GM10847 (cell line): Measurements from ENCODE around the gene APP.

Experiments used
- POLR2A ChIP-seq: IDR thresholded peaks from 2 replicates; pipeline ENCODE4 v1.6.1; 2011; ENCODE audit not compliant: insufficient read length; ENCODE audit errors: extremely low read depth

The APP gene

GRCh38 chr21:26001356-26001755, 169.2 kb downstream of the APP start:
- no peak for TF ChIP-seq POLR2A

GRCh38 chr21:25999921-26000582, 170.5 kb downstream of the APP start:
- no peak for TF ChIP-seq POLR2A

DNA sequence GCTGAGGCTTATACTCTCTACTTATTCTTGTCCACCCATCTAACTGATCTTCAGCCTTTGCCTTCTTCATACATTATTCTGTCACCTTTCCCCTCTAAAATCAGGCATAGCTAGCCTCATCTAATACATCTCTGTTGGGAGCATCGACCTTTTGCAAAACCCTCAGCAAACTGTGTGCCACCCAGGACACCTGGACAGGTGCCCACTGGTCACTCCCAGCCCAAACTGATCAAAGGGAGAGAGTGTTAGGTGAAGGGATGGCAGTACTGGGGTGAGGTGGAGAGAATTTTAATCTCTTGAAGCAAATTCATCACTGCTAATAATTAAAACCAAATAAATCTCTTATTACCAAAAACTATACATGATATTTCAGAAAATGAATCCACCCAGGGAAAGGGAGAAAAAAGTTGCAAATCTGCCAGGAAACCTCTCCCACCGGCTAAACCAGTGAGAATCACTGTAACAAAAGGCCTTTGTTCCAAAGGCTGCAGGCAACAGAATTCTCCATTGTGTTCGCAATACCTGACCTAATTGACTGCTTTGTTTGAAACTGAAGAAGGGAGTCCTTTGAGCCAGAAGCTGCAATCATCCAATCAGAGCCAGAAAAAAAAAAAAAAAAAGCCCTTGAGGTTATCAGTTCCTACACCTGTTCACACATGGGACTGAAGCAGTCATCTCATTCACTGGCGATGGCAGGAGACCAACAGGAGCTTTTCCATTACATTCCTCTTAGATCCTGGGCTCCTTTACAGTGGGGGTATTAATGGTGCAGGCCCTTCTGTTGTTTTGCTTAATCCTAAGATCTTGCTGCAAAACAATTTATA, 172.6 kb downstream of the APP start:
- no peak for TF ChIP-seq POLR2A

- no peak for TF ChIP-seq POLR2A
These were observed 175.3 kb downstream of the APP start for GRCh38 chr21:25995278-25995677.

GRCh38 chr21:25994758-25995163, 175.8 kb downstream of the APP start:
- TF ChIP-seq POLR2A, result no peak

DNA sequence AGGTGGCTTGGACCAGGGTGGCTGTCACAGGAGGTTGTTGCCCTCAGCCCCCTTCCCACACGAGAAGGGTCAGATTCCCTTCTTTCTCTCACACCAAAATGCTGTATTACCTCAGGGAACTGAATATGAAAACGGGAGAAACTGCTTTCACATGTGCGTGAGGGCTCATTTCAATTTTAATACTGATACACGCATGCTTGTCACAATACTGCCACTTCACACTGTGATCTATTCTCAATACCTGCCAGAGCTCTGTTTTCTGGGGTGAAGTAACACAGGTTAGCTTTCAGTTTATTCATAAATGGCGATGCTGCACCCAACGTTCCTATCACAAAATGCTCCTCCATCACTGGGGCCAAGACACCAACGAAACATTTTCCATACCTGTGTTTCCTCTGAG, 181.8 kb downstream of the APP start:
- TF ChIP-seq POLR2A, result no peak

DNA sequence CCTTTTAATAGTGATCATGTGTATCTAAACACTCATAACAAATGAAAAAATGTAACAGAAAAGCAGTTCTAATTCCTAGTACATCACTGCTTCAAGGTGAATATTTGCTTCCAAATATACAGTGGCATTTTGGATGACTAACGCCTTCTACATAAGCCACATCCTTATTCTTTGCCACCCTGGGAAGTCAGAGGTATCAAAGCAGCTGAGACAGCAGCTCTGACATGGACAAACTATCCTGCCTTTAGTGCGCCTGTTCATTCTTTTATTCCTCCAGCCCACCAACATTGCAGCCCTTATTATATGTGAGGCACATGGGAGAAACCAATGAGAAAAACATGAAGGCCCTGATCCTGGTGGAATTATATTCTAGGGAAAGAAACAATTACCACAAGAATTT, 183.0 kb downstream of the APP start:
- no peak for TF ChIP-seq POLR2A

DNA sequence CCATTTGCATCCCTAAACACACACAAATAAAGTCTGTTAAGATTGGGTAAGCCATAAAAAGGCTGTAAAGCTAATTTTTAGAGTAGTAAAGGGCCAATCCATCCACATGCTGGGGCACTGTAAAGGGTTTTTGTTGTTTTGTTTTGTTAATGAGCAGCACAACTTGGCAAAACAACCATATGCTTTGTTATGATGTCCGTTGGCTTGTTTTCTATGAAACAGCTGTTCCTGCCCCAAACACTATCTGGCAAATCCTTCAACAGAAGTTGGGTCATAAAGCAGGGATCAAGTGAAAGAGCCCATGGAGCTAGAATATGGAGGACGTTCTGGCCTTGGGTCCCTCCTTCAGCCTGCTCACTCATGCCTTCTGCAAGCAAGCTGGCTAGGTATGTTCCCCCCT, 183.6 kb downstream of the APP start:
- no peak for TF ChIP-seq POLR2A

DNA sequence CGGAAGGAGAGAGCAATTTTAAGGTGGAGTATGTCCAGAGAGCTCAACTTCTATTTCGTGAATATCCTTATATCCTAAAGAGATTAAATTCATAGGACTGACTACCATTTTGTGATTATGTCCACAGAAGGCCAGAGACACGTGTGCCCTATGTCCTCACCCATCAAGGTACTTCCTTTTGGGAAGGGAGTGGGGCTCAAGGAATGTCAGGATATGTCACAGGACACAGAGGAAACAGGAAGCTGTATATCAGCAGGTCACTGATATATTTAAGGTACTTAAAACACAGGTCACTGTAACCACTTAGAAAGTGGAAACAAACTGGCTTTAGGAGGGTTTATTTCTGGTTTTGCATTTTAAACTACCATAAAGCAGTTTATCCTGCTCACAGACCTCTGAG, 184.6 kb downstream of the APP start:
- TF ChIP-seq POLR2A, result no peak

GRCh38 chr21:25984538-25984937, 186.0 kb downstream of the APP start:
- no peak for TF ChIP-seq POLR2A

- no peak for TF ChIP-seq POLR2A
These were observed 186.8 kb downstream of the APP start for GRCh38 chr21:25983745-25984144.

DNA sequence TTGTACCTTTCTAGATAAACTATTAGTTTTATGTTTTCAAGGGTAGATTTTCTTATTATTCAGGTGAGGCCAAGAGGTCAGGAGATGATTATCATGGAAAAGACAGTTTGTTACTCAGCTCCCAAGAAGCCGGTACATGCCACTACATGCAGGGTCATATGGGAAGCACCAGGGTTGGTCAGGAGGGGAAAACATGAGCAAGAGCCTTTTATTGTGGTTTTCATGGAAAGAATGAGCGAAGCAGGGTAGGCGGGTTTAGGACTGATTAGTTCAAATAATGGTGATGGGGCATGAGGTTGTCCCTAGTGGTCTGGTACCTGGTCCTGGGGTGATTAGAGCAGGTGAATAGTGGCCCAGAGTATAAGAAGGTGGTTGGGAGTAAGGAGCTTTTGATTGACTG, 189.9 kb downstream of the APP start:
- TF ChIP-seq POLR2A, result no peak

GRCh38 chr21:25979845-25980616, 190.5 kb downstream of the APP start:
- no peak for TF ChIP-seq POLR2A

DNA sequence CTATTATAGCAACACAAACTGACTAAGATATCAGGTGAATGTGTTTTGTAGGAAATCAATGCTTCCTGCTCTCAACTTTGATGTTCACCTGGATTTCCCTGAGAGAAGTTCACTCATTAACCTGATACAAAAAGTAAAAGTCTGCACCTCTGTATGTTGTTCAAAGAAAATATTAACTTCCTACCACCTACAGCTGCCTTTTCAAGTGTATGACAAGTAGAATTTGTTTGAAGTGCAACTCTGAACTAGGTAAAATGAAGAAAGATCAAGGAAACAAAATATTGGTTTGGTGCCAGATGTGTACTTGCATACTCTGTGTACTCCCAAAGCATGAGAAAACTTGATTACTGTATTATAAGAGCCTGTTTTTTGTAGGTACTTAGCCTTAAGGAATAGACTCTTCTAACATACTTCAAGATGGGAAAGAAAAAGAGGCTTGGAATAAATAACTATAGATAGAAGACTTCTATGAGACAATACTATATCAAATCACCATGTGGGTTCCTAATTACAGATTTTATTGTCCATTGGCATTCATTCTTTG, 193.4 kb downstream of the APP start:
- TF ChIP-seq POLR2A, result no peak

GRCh38 chr21:25974964-25975363, 195.6 kb downstream of the APP start:
- no peak for TF ChIP-seq POLR2A
